HEK293 (cell line): ENCODE data around the gene CFAP410.

Experiments
- EGR2 ChIP-seq: fragments of 450-650 bp; formaldehyde crosslinking; IDR thresholded peaks from 2 replicates; pipeline ENCODE4 v1.5.1; 2016; ENCODE audit warnings: low read depth, missing biosample characterization, missing genetic modification characterization
- GLIS1 ChIP-seq: fragments of 450-650 bp; formaldehyde crosslinking; IDR thresholded peaks from 2 replicates; pipeline ENCODE4 v1.5.1; 2016; ENCODE audit warnings: missing biosample characterization, missing genetic modification characterization
- PRDM1 ChIP-seq: fragments of 450-650 bp; formaldehyde crosslinking; IDR thresholded peaks from 2 replicates; pipeline ENCODE4; 2016; ENCODE audit warnings: missing biosample characterization, missing genetic modification characterization
- ZBTB21 ChIP-seq: fragments of 450-650 bp; formaldehyde crosslinking; IDR thresholded peaks from 2 replicates; pipeline ENCODE4 v1.5.1; 2017; ENCODE audit warnings: missing biosample characterization, missing genetic modification characterization
- ZNF133 ChIP-seq: fragments of 450-650 bp; formaldehyde crosslinking; IDR thresholded peaks from 2 replicates; pipeline ENCODE4 v1.5.1; 2016; ENCODE audit warnings: missing biosample characterization, missing genetic modification characterization
- ZNF211 ChIP-seq: fragments of 450-650 bp; formaldehyde crosslinking; IDR thresholded peaks from 2 replicates; pipeline ENCODE4 v1.5.1; 2016; ENCODE audit warnings: low read depth, missing biosample characterization, missing genetic modification characterization
- ZNF23 ChIP-seq: fragments of 450-650 bp; formaldehyde crosslinking; IDR thresholded peaks from 2 replicates; pipeline ENCODE4 v1.5.1; 2016; ENCODE audit warnings: missing biosample characterization, missing genetic modification characterization, borderline replicate concordance
- ZNF248 ChIP-seq: fragments of 450-650 bp; formaldehyde crosslinking; IDR thresholded peaks from 2 replicates; pipeline ENCODE4 v1.5.1; 2017; ENCODE audit warnings: missing biosample characterization, missing genetic modification characterization
- ZNF335 ChIP-seq: fragments of 450-650 bp; formaldehyde crosslinking; conservative IDR thresholded peaks from 2 replicates; pipeline ENCODE4 v1.5.1; 2016; ENCODE audit warnings: missing biosample characterization, missing genetic modification characterization
- ZNF423 ChIP-seq: fragments of 450-650 bp; formaldehyde crosslinking; IDR thresholded peaks from 2 replicates; pipeline ENCODE4 v1.5.1; 2016; ENCODE audit warnings: missing biosample characterization, missing genetic modification characterization
- ZNF558 ChIP-seq: fragments of 450-650 bp; formaldehyde crosslinking; IDR thresholded peaks from 2 replicates; pipeline ENCODE4 v1.5.1; 2016; ENCODE audit warnings: missing biosample characterization, missing genetic modification characterization
- ZNF610 ChIP-seq: fragments of 450-650 bp; formaldehyde crosslinking; IDR thresholded peaks from 2 replicates; pipeline ENCODE4 v1.5.1; 2016; ENCODE audit warnings: missing biosample characterization, missing genetic modification characterization, borderline replicate concordance
- ZNF701 ChIP-seq: fragments of 450-650 bp; formaldehyde crosslinking; IDR thresholded peaks from 2 replicates; pipeline ENCODE4 v1.5.1; 2016; ENCODE audit warnings: missing biosample characterization, missing genetic modification characterization
- ZNF830 ChIP-seq: fragments of 450-650 bp; IDR thresholded peaks from 2 replicates; pipeline ENCODE4 v1.5.0; 2018; ENCODE audit warnings: missing biosample characterization, missing genetic modification characterization, low read depth, mild to moderate bottlenecking, moderate library complexity
- TF ChIP-seq, protein P1 (sequence below): fragments of 450-650 bp; formaldehyde crosslinking; IDR thresholded peaks from 2 replicates; pipeline ENCODE4 v1.5.1; 2016; ENCODE audit warnings: missing biosample characterization, missing genetic modification characterization
- TF ChIP-seq, protein P2 (sequence below): fragments of 450-650 bp; formaldehyde crosslinking; IDR thresholded peaks from 2 replicates; pipeline ENCODE4 v1.5.1; 2016; ENCODE audit warnings: missing biosample characterization, missing genetic modification characterization
- TF ChIP-seq, protein P3 (sequence below): fragments of 450-650 bp; formaldehyde crosslinking; IDR thresholded peaks from 2 replicates; pipeline ENCODE4 v1.5.1; 2016; ENCODE audit warnings: missing biosample characterization, missing genetic modification characterization, borderline replicate concordance
- TF ChIP-seq, protein P4 (sequence below): fragments of 450-650 bp; formaldehyde crosslinking; IDR thresholded peaks from 2 replicates; pipeline ENCODE4 v1.5.0; 2017; ENCODE audit warnings: missing biosample characterization, missing genetic modification characterization, borderline replicate concordance
- TF ChIP-seq, protein P5 (sequence below): fragments of 450-650 bp; formaldehyde crosslinking; IDR thresholded peaks from 2 replicates; pipeline ENCODE4 v1.5.1; 2016; ENCODE audit warnings: missing biosample characterization, missing genetic modification characterization
- TF ChIP-seq, protein P6 (sequence below): fragments of 450-650 bp; formaldehyde crosslinking; IDR thresholded peaks from 2 replicates; pipeline ENCODE4; 2016; ENCODE audit warnings: missing biosample characterization, missing genetic modification characterization

The CFAP410 gene

DNA sequence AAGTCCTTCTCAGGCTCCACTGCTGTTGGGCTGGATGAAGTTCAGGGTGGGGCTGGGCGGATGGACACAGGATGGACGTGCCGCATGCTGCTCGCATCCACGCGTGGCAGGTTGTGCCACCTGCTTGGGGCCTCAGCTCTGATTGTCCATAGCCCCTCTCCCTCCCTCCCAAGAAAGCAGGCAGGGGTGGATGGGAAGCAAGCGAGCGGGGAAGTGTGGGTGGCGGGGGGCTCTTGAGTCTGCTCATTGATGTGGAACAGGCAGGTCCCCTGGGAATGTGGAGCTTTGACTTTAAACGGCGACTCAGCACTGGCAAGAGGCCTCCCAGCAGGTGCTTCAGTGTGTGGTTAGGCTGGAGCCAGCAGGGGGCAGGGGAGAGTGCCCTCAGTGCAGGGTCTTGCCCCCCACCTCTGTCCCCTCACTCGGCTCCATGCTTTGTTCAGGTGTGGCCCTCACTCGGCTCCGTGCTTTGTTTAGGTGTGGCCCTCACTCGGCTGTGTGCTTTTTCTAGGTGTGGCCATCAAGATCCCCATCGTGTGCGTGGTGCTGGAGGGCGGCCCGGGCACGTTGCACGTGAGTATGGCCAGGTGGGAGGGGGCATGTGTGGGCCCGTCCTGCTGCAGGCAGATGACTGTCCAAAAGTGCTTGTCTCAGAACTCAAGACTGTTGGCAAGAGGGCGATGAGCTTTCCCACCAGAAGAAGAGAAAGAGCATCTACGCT, 38.2 kb upstream of the CFAP410 start (continued):
- TF ChIP-seq ZNF558 (tag by site-specific recombination) (no peak), ZNF335 (tag by site-specific recombination) (no peak), ZBTB21 (tag by site-specific recombination) (no peak), ZNF610 (tag by site-specific recombination) (no peak), ZNF248 (tag by site-specific recombination) (no peak), EGR2 (tag by site-specific recombination) (peak; percentile 73), ZNF423 (tag by site-specific recombination) (0 out of 2 replicates have a peak, but pooled peaks have one; percentile 21), PRDM1 (no peak), ZNF701 (tag by site-specific recombination) (no peak), GLIS1 (tag by site-specific recombination) (peak; percentile 24; the same call in 1 of the 2 replicates), ZNF23 (tag by site-specific recombination) (no peak), ZNF133 (tag by site-specific recombination) (no peak), ZNF830 (no peak), ZNF211 (tag by site-specific recombination) (no peak)
- TF ChIP-seq, protein P1, sequence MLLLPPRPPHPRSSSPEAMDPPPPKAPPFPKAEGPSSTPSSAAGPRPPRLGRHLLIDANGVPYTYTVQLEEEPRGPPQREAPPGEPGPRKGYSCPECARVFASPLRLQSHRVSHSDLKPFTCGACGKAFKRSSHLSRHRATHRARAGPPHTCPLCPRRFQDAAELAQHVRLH (tag by site-specific recombination): no peak
- TF ChIP-seq, protein P2, sequence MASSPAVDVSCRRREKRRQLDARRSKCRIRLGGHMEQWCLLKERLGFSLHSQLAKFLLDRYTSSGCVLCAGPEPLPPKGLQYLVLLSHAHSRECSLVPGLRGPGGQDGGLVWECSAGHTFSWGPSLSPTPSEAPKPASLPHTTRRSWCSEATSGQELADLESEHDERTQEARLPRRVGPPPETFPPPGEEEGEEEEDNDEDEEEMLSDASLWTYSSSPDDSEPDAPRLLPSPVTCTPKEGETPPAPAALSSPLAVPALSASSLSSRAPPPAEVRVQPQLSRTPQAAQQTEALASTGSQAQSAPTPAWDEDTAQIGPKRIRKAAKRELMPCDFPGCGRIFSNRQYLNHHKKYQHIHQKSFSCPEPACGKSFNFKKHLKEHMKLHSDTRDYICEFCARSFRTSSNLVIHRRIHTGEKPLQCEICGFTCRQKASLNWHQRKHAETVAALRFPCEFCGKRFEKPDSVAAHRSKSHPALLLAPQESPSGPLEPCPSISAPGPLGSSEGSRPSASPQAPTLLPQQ (tag by site-specific recombination): 0 out of 2 replicates have a peak, but pooled peaks have one; percentile 26
- TF ChIP-seq, protein P3, sequence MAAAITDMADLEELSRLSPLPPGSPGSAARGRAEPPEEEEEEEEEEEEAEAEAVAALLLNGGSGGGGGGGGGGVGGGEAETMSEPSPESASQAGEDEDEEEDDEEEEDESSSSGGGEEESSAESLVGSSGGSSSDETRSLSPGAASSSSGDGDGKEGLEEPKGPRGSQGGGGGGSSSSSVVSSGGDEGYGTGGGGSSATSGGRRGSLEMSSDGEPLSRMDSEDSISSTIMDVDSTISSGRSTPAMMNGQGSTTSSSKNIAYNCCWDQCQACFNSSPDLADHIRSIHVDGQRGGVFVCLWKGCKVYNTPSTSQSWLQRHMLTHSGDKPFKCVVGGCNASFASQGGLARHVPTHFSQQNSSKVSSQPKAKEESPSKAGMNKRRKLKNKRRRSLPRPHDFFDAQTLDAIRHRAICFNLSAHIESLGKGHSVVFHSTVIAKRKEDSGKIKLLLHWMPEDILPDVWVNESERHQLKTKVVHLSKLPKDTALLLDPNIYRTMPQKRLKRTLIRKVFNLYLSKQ: no peak
- TF ChIP-seq, protein P4, sequence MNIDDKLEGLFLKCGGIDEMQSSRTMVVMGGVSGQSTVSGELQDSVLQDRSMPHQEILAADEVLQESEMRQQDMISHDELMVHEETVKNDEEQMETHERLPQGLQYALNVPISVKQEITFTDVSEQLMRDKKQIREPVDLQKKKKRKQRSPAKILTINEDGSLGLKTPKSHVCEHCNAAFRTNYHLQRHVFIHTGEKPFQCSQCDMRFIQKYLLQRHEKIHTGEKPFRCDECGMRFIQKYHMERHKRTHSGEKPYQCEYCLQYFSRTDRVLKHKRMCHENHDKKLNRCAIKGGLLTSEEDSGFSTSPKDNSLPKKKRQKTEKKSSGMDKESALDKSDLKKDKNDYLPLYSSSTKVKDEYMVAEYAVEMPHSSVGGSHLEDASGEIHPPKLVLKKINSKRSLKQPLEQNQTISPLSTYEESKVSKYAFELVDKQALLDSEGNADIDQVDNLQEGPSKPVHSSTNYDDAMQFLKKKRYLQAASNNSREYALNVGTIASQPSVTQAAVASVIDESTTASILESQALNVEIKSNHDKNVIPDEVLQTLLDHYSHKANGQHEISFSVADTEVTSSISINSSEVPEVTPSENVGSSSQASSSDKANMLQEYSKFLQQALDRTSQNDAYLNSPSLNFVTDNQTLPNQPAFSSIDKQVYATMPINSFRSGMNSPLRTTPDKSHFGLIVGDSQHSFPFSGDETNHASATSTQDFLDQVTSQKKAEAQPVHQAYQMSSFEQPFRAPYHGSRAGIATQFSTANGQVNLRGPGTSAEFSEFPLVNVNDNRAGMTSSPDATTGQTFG: no peak
- TF ChIP-seq, protein P5, sequence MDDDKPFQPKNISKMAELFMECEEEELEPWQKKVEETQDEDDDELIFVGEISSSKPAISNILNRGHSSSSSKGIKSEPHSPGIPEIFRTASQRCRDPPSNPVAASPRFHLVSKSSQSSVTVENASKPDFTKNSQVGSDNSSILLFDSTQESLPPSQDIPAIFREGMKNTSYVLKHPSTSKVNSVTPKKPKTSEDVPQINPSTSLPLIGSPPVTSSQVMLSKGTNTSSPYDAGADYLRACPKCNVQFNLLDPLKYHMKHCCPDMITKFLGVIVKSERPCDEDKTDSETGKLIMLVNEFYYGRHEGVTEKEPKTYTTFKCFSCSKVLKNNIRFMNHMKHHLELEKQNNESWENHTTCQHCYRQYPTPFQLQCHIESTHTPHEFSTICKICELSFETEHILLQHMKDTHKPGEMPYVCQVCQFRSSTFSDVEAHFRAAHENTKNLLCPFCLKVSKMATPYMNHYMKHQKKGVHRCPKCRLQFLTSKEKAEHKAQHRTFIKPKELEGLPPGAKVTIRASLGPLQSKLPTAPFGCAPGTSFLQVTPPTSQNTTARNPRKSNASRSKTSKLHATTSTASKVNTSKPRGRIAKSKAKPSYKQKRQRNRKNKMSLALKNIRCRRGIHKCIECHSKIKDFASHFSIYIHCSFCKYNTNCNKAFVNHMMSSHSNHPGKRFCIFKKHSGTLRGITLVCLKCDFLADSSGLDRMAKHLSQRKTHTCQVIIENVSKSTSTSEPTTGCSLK (tag by site-specific recombination): no peak
- TF ChIP-seq, protein P6, sequence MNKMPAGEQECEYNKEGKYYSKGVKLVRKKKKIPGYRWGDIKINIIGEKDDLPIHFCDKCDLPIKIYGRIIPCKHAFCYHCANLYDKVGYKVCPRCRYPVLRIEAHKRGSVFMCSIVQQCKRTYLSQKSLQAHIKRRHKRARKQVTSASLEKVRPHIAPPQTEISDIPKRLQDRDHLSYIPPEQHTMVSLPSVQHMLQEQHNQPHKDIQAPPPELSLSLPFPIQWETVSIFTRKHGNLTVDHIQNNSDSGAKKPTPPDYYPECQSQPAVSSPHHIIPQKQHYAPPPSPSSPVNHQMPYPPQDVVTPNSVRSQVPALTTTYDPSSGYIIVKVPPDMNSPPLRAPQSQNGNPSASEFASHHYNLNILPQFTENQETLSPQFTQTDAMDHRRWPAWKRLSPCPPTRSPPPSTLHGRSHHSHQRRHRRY (tag by site-specific recombination): no peak
